Loucy (cell line): ENCODE data around the gene SFXN5.

Experiments used
- CTCF ChIP-seq: fragments of 200-600 bp; sonication (generic); conservative IDR thresholded peaks from 2 replicates; pipeline ENCODE4 v1.5.1; 2014; ENCODE audit warnings: mild to moderate bottlenecking, antibody characterized with exemption, low read length
- EZH2phosphoT487 ChIP-seq: fragments of 200-600 bp; IDR thresholded peaks from 2 replicates; pipeline ENCODE4 v1.6.1; 2018; ENCODE audit warnings: antibody characterized with exemption, mild to moderate bottlenecking, moderate library complexity, borderline replicate concordance

DNA sequence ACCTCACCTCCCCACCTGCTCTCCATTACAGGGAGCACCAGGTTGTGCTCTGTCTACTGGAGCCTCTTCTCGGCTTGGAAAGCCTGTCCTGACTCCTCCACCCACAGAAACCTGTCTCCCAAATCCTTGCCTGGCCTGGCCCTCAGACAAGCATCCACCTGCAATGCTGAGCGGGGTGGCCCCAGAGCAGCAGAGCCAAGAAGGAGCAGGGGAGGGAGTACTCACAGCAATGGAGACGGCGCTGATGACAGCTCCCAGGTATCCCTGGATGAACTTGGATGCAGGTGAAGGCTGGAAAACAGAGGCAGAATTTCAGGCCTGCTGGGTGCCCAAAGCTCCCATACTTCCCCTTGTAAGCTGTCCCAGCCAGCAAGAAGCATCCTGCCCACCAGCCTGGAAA, 72.8 kb downstream of the SFXN5 start:
- TF ChIP-seq CTCF (no peak), EZH2phosphoT487 (no peak)
